K562 (cell line): ENCODE measurements around the gene CERS1. TPM values are rescaled to one million over a fixed set of nuclear protein-coding genes. Genes with fewer than 3 reads are reported as not detected.

Experiments
- ATF1 ChIP-seq, 2 experiments: fragments of 450-650 bp in 1 of 2; IDR thresholded peaks; 2 replicates each; pipeline ENCODE4 v1.6.1; 2016; ENCODE audit warnings: missing compliant biosample characterization in 1 of 2, missing genetic modification characterization in 1 of 2
- BDP1 ChIP-seq: IDR thresholded peaks from 3 replicates; pipeline ENCODE4 v1.6.1; 2011; ENCODE audit not compliant: insufficient read length, insufficient read depth
- CCAR2 ChIP-seq: fragments of 200-400 bp; formaldehyde crosslinking; IDR thresholded peaks from 2 replicates; pipeline ENCODE4 v1.6.1; 2017; ENCODE audit warnings: mild to moderate bottlenecking, low read depth, low read length
- DIDO1 ChIP-seq: fragments of 450-650 bp; IDR thresholded peaks from 2 replicates; pipeline ENCODE4 v1.6.1; 2016; ENCODE audit warnings: low read depth, missing biosample characterization, missing genetic modification characterization
- HMG20B ChIP-seq: fragments of 250-450 bp; sonication (Bioruptor Pico); IDR thresholded peaks from 2 replicates; pipeline ENCODE4 v1.5.0; 2021; ENCODE audit warnings: mild to moderate bottlenecking
- MECOM ChIP-seq: fragments of 250-450 bp; sonication (Bioruptor Pico); IDR thresholded peaks from 2 replicates; pipeline ENCODE4 v1.8.0; 2022; ENCODE audit warnings: inconsistent platforms
- NFXL1 ChIP-seq: fragments of 450-650 bp; formaldehyde crosslinking; IDR thresholded peaks from 2 replicates; pipeline ENCODE4 v1.4.0; 2021; ENCODE audit warnings: mild to moderate bottlenecking
- NR1H2 ChIP-seq: sonication (generic); formaldehyde crosslinking; IDR thresholded peaks from 2 replicates; pipeline ENCODE4 v1.4.0; 2020; ENCODE audit warnings: mild to moderate bottlenecking, missing genetic modification reagents
- SIN3A ChIP-seq, 2 experiments: fragments of 150-350 bp in 1 of 2; IDR thresholded peaks; 2 replicates each; pipeline ENCODE4 v1.6.1; 2011 to 2016; ENCODE audit warnings: borderline replicate concordance in 2 of 2, low read depth in 2 of 2, low read length in 2 of 2, mild to moderate bottlenecking in 2 of 2, moderate library complexity in 2 of 2; ENCODE audit not compliant: control insufficient read depth in 1 of 2
- SMAD4 ChIP-seq: fragments of 250-450 bp; sonication (Bioruptor Pico); conservative IDR thresholded peaks from 2 replicates; pipeline ENCODE4 v1.8.0; 2021; ENCODE audit warnings: inconsistent platforms, mild to moderate bottlenecking, moderate library complexity
- SMC3 ChIP-seq: conservative IDR thresholded peaks from 2 replicates; pipeline ENCODE4 v1.6.1; 2011; ENCODE audit warnings: low read depth, low read length, improper control_type of control experiment; ENCODE audit not compliant: insufficient read depth
- SRSF7 ChIP-seq: fragments of 200-400 bp; formaldehyde crosslinking; optimal IDR thresholded peaks from 2 replicates; pipeline ENCODE3; 2017; ENCODE audit warnings: mild to moderate bottlenecking, low read depth, low read length
- SRSF9 ChIP-seq: fragments of 200-400 bp; formaldehyde crosslinking; IDR thresholded peaks from 2 replicates; pipeline ENCODE4 v1.6.1; 2017; ENCODE audit warnings: low read depth, low read length, borderline replicate concordance
- XRCC3 ChIP-seq: fragments of 450-650 bp; IDR thresholded peaks from 2 replicates; pipeline ENCODE4 v1.6.1; 2017; ENCODE audit warnings: mild to moderate bottlenecking, moderate library complexity
- XRCC4 ChIP-seq: IDR thresholded peaks from one replicate; pipeline ENCODE4 v1.6.1; 2011; ENCODE audit not compliant: insufficient read depth, insufficient read length; ENCODE audit errors: extremely low read depth
- ZBTB7A ChIP-seq: IDR thresholded peaks from 2 replicates; pipeline ENCODE4 v1.6.1; 2011; ENCODE audit warnings: low read depth, mild to moderate bottlenecking, low read length, moderate library complexity, borderline replicate concordance; ENCODE audit not compliant: control insufficient read depth
- ZBTB8A ChIP-seq: fragments of 450-650 bp; IDR thresholded peaks from 2 replicates; pipeline ENCODE4 v1.6.1; 2018; ENCODE audit warnings: mild to moderate bottlenecking, moderate library complexity; ENCODE audit not compliant: partially characterized antibody
- ZEB2 ChIP-seq: fragments of 450-650 bp; IDR thresholded peaks from 2 replicates; pipeline ENCODE4 v1.6.1; 2016
- ZNF212 ChIP-seq: fragments of 450-650 bp; formaldehyde crosslinking; IDR thresholded peaks from 2 replicates; pipeline ENCODE4 v1.4.0; 2020; ENCODE audit warnings: mild to moderate bottlenecking
- ZNF696 ChIP-seq: fragments of 250-450 bp; sonication (Bioruptor Pico); conservative IDR thresholded peaks from 2 replicates; pipeline ENCODE4 v1.4.0; 2020; ENCODE audit warnings: mild to moderate bottlenecking, moderate library complexity
- ZNF699 ChIP-seq: fragments of 250-450 bp; sonication (Bioruptor Pico); IDR thresholded peaks from 2 replicates; pipeline ENCODE4 v1.8.0; 2021; ENCODE audit warnings: mild to moderate bottlenecking, moderate library complexity; ENCODE audit not compliant: insufficient replicate concordance
- ZSCAN29 ChIP-seq: fragments of 450-650 bp; IDR thresholded peaks from 2 replicates; pipeline ENCODE4 v1.6.1; 2017
- polyA plus RNA-seq, 8 experiments: library from polyadenylated mRNA; depleted of rRNA in 4 of 8; stranded (reverse) in 5 of 8; unstranded in 3 of 8; fragments of >200 nt; fragmentation: Nextera tagmentation in 2 of 8; fragmentation: Illumina TruSeq in 1 of 8; extraction: Ambion mirVana in 2 of 8; extraction: Trizol in 1 of 8; gene quantifications; 2 replicates each; pipeline versions ENCODE4 v1.2.1 to v1.2.3, GENCODE V29; 2011 to 2014; ENCODE audit warnings: inconsistent platforms in 1 of 8, missing spikeins in 1 of 8
- total RNA-seq, 7 experiments: library from RNA; depleted of rRNA in 6 of 7; stranded (reverse); fragments of >200 nt in 6 of 7; fragmentation: Illumina TruSeq in 2 of 7; extraction: Trizol in 2 of 7; gene quantifications; 2 replicates each; pipeline versions ENCODE4 v1.2.1 to v1.2.3, GENCODE V29; 2011 to 2021; ENCODE audit warnings: low replicate concordance in 1 of 7
- TF ChIP-seq, protein P1 (sequence below): IDR thresholded peaks from 2 replicates; pipeline ENCODE4 v1.6.1; 2016; ENCODE audit warnings: missing genetic modification characterization, missing compliant biosample characterization
- TF ChIP-seq, protein P2 (sequence below): fragments of 450-650 bp; IDR thresholded peaks from 2 replicates; pipeline ENCODE4 v1.6.1; 2017; ENCODE audit warnings: mild to moderate bottlenecking, moderate library complexity
- TF ChIP-seq, protein P3 (sequence below): sonication (generic); formaldehyde crosslinking; IDR thresholded peaks from 2 replicates; pipeline ENCODE4 v1.8.0; 2022; ENCODE audit warnings: missing genetic modification reagents, mild to moderate bottlenecking, moderate library complexity, borderline replicate concordance

Gene CERS1
- total and polyA plus RNA-seq, 9 of the 15 experiments (the other 6 are each of a cell fraction or from before 2014, with no cell fraction given): 0.33 to 1.5 (median 0.86) TPM; not detected in 2

DNA sequence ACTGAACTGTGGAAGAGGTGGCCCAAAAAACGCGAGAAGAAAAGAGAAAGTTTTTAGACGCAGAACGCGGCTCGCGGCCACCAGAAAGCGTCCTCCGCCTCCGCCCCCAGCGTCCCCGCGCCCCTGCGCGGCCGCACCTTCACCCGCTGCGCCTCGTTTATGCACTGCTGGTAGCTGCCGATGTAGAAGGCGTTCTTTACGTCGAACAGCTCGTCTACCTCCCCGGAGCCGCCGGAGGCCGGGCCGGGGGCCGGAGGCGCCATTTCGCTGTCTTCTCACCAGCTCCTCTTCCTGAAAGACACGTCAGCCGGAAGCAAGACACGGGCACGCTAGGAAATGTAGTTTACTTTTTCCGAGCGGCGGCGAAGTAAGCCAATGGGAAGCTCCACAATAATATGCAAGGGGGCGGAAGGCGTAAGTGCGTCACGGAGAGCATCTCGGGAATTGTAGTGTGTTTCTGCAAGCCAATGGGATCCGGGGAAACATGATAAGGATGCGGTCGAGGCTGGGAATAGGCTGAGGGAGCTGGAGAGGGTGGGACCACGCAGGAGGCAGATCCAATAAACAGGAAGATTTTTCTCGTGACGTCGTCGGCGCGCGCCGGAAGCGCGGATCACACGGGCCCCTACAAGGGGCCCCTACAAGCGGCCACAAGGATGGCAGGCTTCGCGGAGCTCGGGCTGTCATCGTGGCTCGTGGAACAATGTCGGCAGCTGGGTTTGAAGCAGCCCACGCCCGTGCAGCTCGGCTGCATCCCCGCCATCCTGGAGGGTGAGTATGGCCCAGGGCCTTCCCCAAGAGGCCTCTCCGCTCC lies 23.3 kb upstream of the CERS1 start, which contains the start of the genes COPE and DDX49 (continued):
- no peak for TF ChIP-seq XRCC4
- no peak for TF ChIP-seq MECOM
- no peak for TF ChIP-seq XRCC3
- no peak for TF ChIP-seq NR1H2
- no peak for TF ChIP-seq SRSF9
- TF ChIP-seq ZBTB7A: no peak; the same call in 1 of the 2 replicates
- no peak for TF ChIP-seq ZNF699 (CRISPR knock-in tag)
- TF ChIP-seq NFXL1 (CRISPR knock-in tag): no peak
- no peak for TF ChIP-seq BDP1
- TF ChIP-seq, protein P1, sequence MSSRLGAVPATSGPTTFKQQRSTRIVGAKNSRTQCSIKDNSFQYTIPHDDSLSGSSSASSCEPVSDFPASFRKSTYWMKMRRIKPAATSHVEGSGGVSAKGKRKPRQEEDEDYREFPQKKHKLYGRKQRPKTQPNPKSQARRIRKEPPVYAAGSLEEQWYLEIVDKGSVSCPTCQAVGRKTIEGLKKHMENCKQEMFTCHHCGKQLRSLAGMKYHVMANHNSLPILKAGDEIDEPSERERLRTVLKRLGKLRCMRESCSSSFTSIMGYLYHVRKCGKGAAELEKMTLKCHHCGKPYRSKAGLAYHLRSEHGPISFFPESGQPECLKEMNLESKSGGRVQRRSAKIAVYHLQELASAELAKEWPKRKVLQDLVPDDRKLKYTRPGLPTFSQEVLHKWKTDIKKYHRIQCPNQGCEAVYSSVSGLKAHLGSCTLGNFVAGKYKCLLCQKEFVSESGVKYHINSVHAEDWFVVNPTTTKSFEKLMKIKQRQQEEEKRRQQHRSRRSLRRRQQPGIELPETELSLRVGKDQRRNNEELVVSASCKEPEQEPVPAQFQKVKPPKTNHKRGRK (tag): no peak
- no peak for TF ChIP-seq ZSCAN29
- no peak for TF ChIP-seq ZNF212 (CRISPR knock-in tag)
- TF ChIP-seq SMC3: no peak
- TF ChIP-seq HMG20B: no peak
- no peak for TF ChIP-seq CCAR2
- TF ChIP-seq ZNF696 (CRISPR knock-in tag): no peak
- TF ChIP-seq ATF1 (CRISPR knock-in tag; IDR thresholded peaks at IDR 0.05): peak; percentile 87
- peak; percentile 100 for TF ChIP-seq ATF1 (tag; IDR thresholded peaks at IDR 0.05)
- TF ChIP-seq SRSF7: no peak
- TF ChIP-seq SMAD4: 0 out of 2 replicates have a peak, but pooled peaks have one; percentile 14
- no peak for TF ChIP-seq ZEB2
- TF ChIP-seq, protein P2, sequence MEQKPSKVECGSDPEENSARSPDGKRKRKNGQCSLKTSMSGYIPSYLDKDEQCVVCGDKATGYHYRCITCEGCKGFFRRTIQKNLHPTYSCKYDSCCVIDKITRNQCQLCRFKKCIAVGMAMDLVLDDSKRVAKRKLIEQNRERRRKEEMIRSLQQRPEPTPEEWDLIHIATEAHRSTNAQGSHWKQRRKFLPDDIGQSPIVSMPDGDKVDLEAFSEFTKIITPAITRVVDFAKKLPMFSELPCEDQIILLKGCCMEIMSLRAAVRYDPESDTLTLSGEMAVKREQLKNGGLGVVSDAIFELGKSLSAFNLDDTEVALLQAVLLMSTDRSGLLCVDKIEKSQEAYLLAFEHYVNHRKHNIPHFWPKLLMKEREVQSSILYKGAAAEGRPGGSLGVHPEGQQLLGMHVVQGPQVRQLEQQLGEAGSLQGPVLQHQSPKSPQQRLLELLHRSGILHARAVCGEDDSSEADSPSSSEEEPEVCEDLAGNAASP: no peak
- TF ChIP-seq DIDO1 (tag): peak; percentile 89
- peak; percentile 99 to 100 for TF ChIP-seq SIN3A (IDR thresholded peaks at IDR 0.05; ENCODE audit: borderline replicate concordance in 2 of 2, control insufficient read depth in 1 of 2, low read depth in 2 of 2, low read length in 2 of 2)
- TF ChIP-seq ZBTB8A: no peak
- TF ChIP-seq, protein P3, sequence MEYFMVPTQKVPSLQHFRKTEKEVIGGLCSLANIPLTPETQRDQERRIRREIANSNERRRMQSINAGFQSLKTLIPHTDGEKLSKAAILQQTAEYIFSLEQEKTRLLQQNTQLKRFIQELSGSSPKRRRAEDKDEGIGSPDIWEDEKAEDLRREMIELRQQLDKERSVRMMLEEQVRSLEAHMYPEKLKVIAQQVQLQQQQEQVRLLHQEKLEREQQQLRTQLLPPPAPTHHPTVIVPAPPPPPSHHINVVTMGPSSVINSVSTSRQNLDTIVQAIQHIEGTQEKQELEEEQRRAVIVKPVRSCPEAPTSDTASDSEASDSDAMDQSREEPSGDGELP: peak; percentile 89
